SJSA1 (cell line): ENCODE measurements around the gene NSUN7. TPM values are rescaled to one million over a fixed set of nuclear protein-coding genes. Genes with fewer than 3 reads are reported as not detected.
"Not testable (repeated sequence)": the region's sequence is repeated elsewhere in the genome, so short reads cannot be mapped to it uniquely, and the experiment has no call there.

Source experiments
- DNase-seq, 2 experiments: peaks; one replicate each; pipeline ENCODE4 v3.0.0-alpha.2; 2015 to 2020; ENCODE audit warnings: low spot score in 2 of 2, low read depth in 1 of 2
- H3K27ac ChIP-seq: fragments of 250-450 bp; sonication (Bioruptor Pico); 2 replicates; pipeline ENCODE4 v1.5.1; 2020; ENCODE audit warnings: mild to moderate bottlenecking, moderate library complexity
- H3K27me3 ChIP-seq: fragments of 250-450 bp; sonication (Bioruptor Pico); replicated peaks from 2 replicates; pipeline ENCODE4 v1.5.1; 2020; ENCODE audit warnings: mild to moderate bottlenecking, moderate library complexity
- H3K36me3 ChIP-seq: fragments of 250-450 bp; sonication (Bioruptor Pico); 2 replicates; pipeline ENCODE4 v1.5.1; 2020; ENCODE audit warnings: mild to moderate bottlenecking
- H3K4me1 ChIP-seq: fragments of 250-450 bp; sonication (Bioruptor Pico); replicated peaks from 2 replicates; pipeline ENCODE4 v1.6.1; 2021; ENCODE audit warnings: mild to moderate bottlenecking
- H3K4me3 ChIP-seq: fragments of 250-450 bp; sonication (Bioruptor Pico); 2 replicates; pipeline ENCODE4 v1.5.1; 2020; ENCODE audit warnings: mild to moderate bottlenecking
- H3K9me3 ChIP-seq: fragments of 250-450 bp; sonication (Bioruptor Pico); replicated peaks from 2 replicates; pipeline ENCODE4 v1.5.1; 2020; ENCODE audit warnings: mild to moderate bottlenecking
- total RNA-seq: library from RNA; depleted of rRNA; stranded (reverse); fragments of >200 nt; shearing (Covaris generic); gene quantifications from 2 replicates; pipeline ENCODE4 v1.2.3, GENCODE V29; 2014; rRNA removed

NSUN7 gene, protein sequence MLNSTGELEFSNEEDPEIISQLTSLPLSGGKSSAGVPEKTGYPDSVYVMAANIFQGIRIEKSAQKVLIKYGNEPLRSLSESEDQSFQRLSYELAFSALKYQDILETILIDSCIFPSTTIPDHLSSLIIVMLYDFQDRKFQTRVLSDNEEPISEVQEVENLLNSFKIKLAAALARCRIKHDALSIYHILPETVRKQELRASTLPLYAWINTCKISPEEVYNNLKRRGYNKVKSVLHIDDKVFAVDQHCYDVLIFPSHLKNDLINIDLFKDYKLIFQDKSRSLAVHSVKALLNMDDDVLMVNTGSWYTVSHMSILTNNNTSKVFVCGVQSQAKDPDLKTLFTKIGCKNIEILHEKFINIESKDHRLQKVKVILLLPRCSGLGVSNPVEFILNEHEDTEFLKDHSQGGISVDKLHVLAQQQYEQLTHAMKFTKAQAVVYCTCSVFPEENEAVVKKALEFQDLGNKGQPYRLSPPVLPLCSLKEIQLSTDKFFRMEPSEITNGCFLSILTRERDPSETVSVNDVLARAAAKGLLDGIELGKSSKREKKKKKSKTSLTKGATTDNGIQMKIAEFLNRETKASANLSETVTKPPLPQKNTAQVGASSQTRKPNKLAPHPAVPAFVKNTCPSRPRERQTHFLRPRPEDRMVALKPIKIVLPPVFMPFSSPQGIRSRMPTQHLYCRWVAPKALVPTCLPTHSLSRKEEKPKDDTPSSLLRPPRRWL
- not detected in 2 replicates for total RNA-seq

GRCh38 chr4:40749717-40750460 is at the start of gene NSUN7:
NSUN7 (plus strand) TSS chr4:40749955; CDS start chr4:40750694, 739 bp downstream.
- no peak for DNase-seq
- Histone ChIP-seq H3K9me3 (no peaks in the 10 kb centered on the region), H3K4me1 (peaks cover 5% of the 10 kb centered on the region; the same call in 1 of the 2 replicates), H3K27ac (no peak within 1 kb of the TSS), H3K4me3 (peak within 1 kb of the TSS; percentile 24), H3K27me3 (peaks cover 10% of the 10 kb centered on the region; the same call in 1 of the 2 replicates), H3K36me3 (no peaks in the 10 kb centered on the region)

GRCh38 chr4:40702137-40702799 is 47.5 kb upstream of the NSUN7 start:
- no peak overlapping the region for H3K4me3 ChIP-seq
- no peak for DNase-seq

GRCh38 chr4:40702800-40703151 is 47.0 kb upstream of the NSUN7 start:
- Histone ChIP-seq H3K27ac (no peak overlapping the region), H3K36me3 (no peaks in the 10 kb centered on the region), H3K9me3 (no peaks in the 10 kb centered on the region), H3K4me3 (no peak overlapping the region), H3K27me3 (no peaks in the 10 kb centered on the region), H3K4me1 (no peaks in the 10 kb centered on the region)
- DNase-seq = no peak

More at GRCh38 chr4:40702137-40702799, 47.5 kb upstream of the NSUN7 start:
- Histone ChIP-seq H3K27me3 (no peaks in the 10 kb centered on the region), H3K27ac (no peak overlapping the region), H3K36me3 (no peaks in the 10 kb centered on the region), H3K9me3 (no peaks in the 10 kb centered on the region), H3K4me1 (no peaks in the 10 kb centered on the region)

GRCh38 chr4:40704073-40704472 is 45.7 kb upstream of the NSUN7 start:
- H3K27ac ChIP-seq = no peak overlapping the region
- DNase-seq = no peak
- no peak overlapping the region for H3K4me3 ChIP-seq
- H3K27me3 ChIP-seq = no peaks in the 10 kb centered on the region
- H3K4me1 ChIP-seq = no peaks in the 10 kb centered on the region
- no peaks in the 10 kb centered on the region for H3K9me3 ChIP-seq
- H3K36me3 ChIP-seq = no peaks in the 10 kb centered on the region

DNA sequence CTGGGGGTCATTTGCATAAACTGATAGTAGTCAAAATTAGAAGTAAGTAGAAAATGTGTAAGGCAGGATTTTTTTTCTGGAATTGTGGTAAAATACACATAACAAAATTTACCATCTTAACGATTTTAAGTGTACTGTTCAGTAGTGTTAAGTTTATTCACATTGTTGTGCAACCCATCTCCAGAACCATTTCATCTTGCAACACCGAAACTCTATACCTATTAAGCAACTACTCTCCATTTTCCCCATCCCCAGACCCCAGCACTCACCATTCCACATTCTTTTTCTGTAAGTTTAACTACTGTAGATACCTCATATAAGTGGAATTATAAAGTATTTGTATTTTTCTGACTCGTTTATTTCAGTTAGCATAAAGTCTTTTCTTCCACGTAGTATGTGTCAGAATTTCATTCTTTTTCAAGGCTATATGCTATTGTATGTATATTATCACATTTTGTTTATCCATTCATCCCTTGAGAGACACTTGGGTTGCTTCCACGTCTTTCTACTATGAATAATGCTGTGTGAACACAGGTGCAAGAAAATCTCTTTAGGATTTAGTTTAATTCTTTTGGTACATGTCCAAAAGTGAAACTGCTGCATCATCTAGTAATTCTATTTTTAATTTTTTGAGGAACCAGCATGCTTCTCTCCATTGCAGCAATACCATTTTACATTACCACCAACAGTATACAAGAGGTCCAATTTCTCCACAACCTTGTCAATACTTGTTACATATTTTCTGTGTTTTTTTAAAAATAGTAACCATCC is 39.1 kb upstream of the NSUN7 start:
- Histone ChIP-seq H3K4me1 (no peaks in the 10 kb centered on the region), H3K9me3 (no peaks in the 10 kb centered on the region), H3K4me3 (no peak overlapping the region), H3K27me3 (no peaks in the 10 kb centered on the region), H3K36me3 (no peaks in the 10 kb centered on the region), H3K27ac (no peak overlapping the region)
- no peak for DNase-seq

DNA sequence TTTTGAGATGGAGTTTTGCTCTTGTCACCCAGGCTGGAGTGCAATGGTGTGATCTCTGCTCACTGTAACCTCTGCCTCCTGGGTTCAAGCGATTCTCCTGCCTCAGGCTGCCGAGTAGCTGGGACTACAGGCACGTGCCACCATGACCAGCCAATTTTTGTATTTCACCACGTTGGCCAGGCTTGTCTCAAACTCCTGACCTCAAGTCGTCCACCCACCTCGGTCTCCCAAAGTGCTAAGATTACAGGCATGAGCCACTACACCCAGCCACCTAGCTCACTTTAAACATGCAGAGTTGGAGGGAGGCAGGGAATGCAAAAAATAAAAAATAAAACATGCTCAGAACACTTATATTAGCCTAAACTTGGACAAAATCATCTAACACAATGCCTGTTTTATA is 36.8 kb upstream of the NSUN7 start:
- H3K27me3 ChIP-seq, H3K4me1 ChIP-seq, H3K36me3 ChIP-seq, H3K27ac ChIP-seq, H3K4me3 ChIP-seq, H3K9me3 ChIP-seq, DNase-seq: not testable (repeated sequence)

DNA sequence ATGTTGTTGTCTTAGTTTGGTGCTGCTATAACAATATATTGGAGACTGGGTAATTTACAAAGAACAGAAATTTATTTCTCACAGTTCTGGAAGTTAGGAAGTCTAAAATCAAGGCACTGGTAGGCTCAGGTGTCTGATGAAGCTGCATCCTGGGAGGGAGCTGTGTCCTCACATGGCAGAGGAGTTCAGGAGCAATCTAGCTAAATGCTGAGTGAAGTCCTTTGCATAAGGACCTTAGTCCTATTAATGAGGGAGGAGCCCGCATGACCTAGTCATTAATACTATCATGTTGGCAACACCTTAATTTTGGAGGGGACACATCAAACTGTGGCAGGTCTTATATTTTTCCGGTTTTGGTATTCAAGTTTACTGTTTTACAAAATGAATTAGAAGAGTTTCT is 36.0 kb upstream of the NSUN7 start:
- no peak overlapping the region for H3K27ac ChIP-seq
- DNase-seq = no peak
- H3K9me3 ChIP-seq = no peaks in the 10 kb centered on the region
- no peaks in the 10 kb centered on the region for H3K4me1 ChIP-seq
- no peak overlapping the region for H3K4me3 ChIP-seq
- no peaks in the 10 kb centered on the region for H3K27me3 ChIP-seq
- H3K36me3 ChIP-seq = no peaks in the 10 kb centered on the region

- Histone ChIP-seq H3K4me1 (no peaks in the 10 kb centered on the region), H3K4me3 (no peak overlapping the region), H3K27me3 (no peaks in the 10 kb centered on the region), H3K36me3 (no peaks in the 10 kb centered on the region), H3K9me3 (no peaks in the 10 kb centered on the region), H3K27ac (no peak overlapping the region)
- DNase-seq = no peak
Observed at GRCh38 chr4:40718586-40718985, 31.2 kb upstream of the NSUN7 start.

- H3K4me3 ChIP-seq = no peak overlapping the region
- no peaks in the 10 kb centered on the region for H3K4me1 ChIP-seq
- no peak for DNase-seq
- no peaks in the 10 kb centered on the region for H3K9me3 ChIP-seq
- no peaks in the 10 kb centered on the region for H3K27me3 ChIP-seq
- no peak overlapping the region for H3K27ac ChIP-seq
- H3K36me3 ChIP-seq = no peaks in the 10 kb centered on the region
Observed at GRCh38 chr4:40719008-40719623, 30.6 kb upstream of the NSUN7 start.

DNA sequence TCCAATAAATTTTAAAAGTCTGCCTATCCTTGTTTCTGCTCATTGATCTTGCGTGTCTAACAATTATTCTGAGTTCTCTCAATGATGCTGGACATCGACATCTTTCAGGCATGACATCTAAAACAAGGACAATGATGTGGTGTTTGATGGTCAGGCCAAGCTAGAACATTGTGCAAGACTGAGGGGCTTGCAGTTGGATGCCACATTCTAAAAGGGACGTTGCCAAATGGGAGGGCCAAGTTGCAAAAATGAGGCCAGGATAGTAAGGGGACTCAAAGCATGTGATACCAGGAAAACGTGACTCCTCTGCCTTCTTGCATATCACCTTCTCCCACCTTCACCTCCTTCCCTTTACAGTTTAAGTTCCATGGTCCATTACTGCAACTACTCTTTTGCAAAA is 29.4 kb upstream of the NSUN7 start:
- no peak overlapping the region for H3K27ac ChIP-seq
- H3K27me3 ChIP-seq = no peaks in the 10 kb centered on the region
- DNase-seq = no peak
- no peaks in the 10 kb centered on the region for H3K36me3 ChIP-seq
- H3K4me3 ChIP-seq = no peak overlapping the region
- H3K4me1 ChIP-seq = no peaks in the 10 kb centered on the region
- no peaks in the 10 kb centered on the region for H3K9me3 ChIP-seq

- no peaks in the 10 kb centered on the region for H3K27me3 ChIP-seq
- H3K27ac ChIP-seq = no peak overlapping the region
- DNase-seq = no peak
- H3K4me1 ChIP-seq = no peaks in the 10 kb centered on the region
- no peak overlapping the region for H3K4me3 ChIP-seq
- H3K9me3 ChIP-seq = no peaks in the 10 kb centered on the region
- H3K36me3 ChIP-seq = no peaks in the 10 kb centered on the region
Observed at GRCh38 chr4:40720916-40721315, 28.8 kb upstream of the NSUN7 start.

DNA sequence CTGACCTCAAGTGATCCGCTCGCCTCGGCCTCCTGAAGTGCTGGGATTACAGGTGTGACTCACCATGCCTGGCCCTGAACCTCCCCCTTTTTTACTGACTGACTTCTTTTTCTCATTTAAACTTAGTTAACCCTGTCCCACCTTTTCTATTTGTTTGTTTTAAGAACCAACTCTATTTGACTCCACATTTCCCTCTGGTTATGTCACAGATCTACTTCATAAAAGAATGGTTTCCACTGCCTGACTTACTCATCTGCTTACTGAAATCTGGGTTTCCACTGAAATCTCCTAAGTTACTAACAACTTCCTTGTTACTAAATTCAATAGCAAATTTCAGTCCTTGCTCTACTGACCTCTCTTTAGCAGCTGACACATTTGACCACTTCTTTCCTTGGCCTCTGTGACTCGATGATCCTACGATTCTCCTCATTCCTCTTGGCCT is 28.0 kb upstream of the NSUN7 start:
- H3K27ac ChIP-seq = no peak overlapping the region
- H3K27me3 ChIP-seq = no peaks in the 10 kb centered on the region
- peak in 1 of 2 experiments; percentile 9 for DNase-seq
- no peaks in the 10 kb centered on the region for H3K9me3 ChIP-seq
- H3K36me3 ChIP-seq = no peaks in the 10 kb centered on the region
- H3K4me1 ChIP-seq = no peaks in the 10 kb centered on the region
- H3K4me3 ChIP-seq = no peak overlapping the region
